ENCODE data around the gene MAGI2. TPM values are rescaled to one million over a fixed set of nuclear protein-coding genes. Genes with fewer than 3 reads are reported as not detected.
A peak's percentile ranks its signal among the peaks of the same experiment; 100 is the strongest.

The MAGI2 gene
- total and polyA plus RNA-seq, 2 experiments from 2014 or later, result 16.8 to 24.7 TPM

GRCh38 chr7:79245623-79246249, 207.7 kb downstream of the MAGI2 start:
- Histone ChIP-seq H3K4me3 (no peak overlapping the region), H3K4me1 (ENCODE audit: low read depth) (no peaks in the 10 kb centered on the region), H3K9me3 (ENCODE audit: low read depth) (no peaks in the 10 kb centered on the region), H3K27me3 (no peaks in the 10 kb centered on the region), H3K27ac (no peak overlapping the region), H3K36me3 (no peaks in the 10 kb centered on the region)
- DNase-seq (ENCODE audit: low read depth in 1 of 2, low spot score in 1 of 2), result peak in 1 of 2 donors; percentile 6
- TF ChIP-seq CTCF (IDR thresholded peaks at IDR 0.05; ENCODE audit: low read depth, low read length), result no peak

DNA sequence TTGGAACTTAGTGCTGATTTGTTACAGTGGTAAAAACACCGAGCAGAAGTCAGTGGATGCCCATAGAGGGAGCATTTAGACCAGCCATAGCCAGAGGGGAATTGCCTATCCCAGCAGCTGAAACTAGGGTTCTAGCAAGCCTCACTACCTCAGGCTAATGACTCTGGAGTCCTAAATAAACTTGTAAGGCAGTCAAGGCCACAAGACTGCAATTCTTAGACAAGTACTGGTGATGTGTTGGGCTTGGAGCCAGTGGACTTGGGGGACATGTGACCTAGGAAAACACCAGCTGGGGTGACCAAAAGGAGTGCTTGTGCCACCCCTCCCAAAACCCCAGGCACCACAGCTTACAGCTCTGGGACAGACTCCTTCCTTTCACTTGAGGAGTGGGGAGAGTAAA, 209.0 kb downstream of the MAGI2 start:
- no peaks in the 10 kb centered on the region for H3K4me1 ChIP-seq (ENCODE audit: low read depth)
- no peak for DNase-seq (ENCODE audit: low read depth in 1 of 2, low spot score in 1 of 2)
- no peak overlapping the region for H3K27ac ChIP-seq
- no peak overlapping the region for H3K4me3 ChIP-seq
- H3K9me3 ChIP-seq (ENCODE audit: low read depth), result no peaks in the 10 kb centered on the region
- no peak for TF ChIP-seq CTCF (IDR thresholded peaks at IDR 0.05; ENCODE audit: low read depth, low read length)
- no peaks in the 10 kb centered on the region for H3K36me3 ChIP-seq
- H3K27me3 ChIP-seq, result no peaks in the 10 kb centered on the region

DNA sequence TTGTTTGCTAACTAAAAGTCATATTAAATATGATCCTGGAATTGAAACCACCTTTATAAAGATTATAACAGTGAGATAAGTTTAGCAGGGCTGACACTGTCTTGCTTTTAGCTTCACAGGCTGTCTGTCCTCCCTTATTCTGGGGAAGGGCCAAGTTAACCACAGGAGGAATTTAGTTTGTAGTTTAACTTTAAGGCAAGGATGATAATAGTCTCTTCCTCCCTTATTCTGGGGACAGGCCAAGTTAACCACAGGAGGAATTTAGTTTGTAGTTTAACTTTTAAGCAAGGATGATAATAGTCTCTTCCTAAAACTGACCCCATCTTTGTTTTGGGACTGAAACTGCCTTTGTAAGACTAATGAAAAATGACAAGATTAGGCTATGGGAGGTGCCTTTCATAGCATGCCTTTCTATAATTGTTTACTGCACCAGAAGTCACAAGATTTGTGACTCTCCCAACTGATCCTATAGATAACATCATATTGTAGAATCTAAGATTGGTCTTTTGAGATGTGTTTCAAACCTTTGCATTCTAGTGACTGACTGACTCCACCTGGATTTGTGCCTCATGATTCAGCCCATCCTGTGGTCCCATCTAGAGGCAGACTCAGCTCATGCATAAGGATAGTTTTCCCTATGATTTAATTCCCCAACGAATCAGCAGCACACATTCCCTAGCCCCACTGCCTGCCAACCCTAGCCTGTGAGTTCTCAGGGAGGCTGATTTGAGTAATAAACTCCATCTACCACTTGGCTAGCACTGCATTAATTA, 212.0 kb downstream of the MAGI2 start:
- no peaks in the 10 kb centered on the region for H3K27me3 ChIP-seq
- no peak for TF ChIP-seq CTCF (IDR thresholded peaks at IDR 0.05; ENCODE audit: low read depth, low read length)
- no peak overlapping the region for H3K4me3 ChIP-seq
- no peaks in the 10 kb centered on the region for H3K4me1 ChIP-seq (ENCODE audit: low read depth)
- H3K36me3 ChIP-seq, result no peaks in the 10 kb centered on the region
- no peaks in the 10 kb centered on the region for H3K9me3 ChIP-seq (ENCODE audit: low read depth)
- DNase-seq (ENCODE audit: low read depth in 1 of 2, low spot score in 1 of 2), result peak in 1 of 2 donors; percentile 83
- H3K27ac ChIP-seq, result no peak overlapping the region

DNA sequence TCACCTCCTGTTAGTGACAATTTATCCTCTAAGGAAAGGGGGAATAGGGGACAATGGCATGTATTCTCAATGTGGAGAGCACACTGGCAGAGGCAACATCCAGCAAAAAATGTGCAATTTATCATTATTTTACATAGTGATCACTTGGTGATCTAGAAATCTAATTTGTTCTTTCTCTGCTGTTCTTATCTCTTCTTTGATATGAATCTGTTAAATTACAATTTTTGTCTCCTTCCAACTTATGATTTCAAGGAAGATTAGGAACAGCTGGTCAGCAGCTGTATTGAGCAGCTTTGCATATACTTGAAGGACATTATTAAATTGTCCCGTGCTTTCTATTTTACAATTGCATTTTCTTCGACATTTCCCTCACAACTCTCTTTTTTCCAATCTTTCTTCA, 213.1 kb downstream of the MAGI2 start:
- Histone ChIP-seq H3K36me3 (no peaks in the 10 kb centered on the region), H3K27ac (no peak overlapping the region), H3K9me3 (ENCODE audit: low read depth) (no peaks in the 10 kb centered on the region), H3K4me1 (ENCODE audit: low read depth) (no peaks in the 10 kb centered on the region), H3K4me3 (no peak overlapping the region), H3K27me3 (no peaks in the 10 kb centered on the region)
- no peak for TF ChIP-seq CTCF (IDR thresholded peaks at IDR 0.05; ENCODE audit: low read depth, low read length)
- no peak for DNase-seq (ENCODE audit: low read depth in 1 of 2, low spot score in 1 of 2)

GRCh38 chr7:79236352-79237028, 217.0 kb downstream of the MAGI2 start:
- Histone ChIP-seq H3K9me3 (ENCODE audit: low read depth) (no peaks in the 10 kb centered on the region), H3K27ac (no peak overlapping the region), H3K4me1 (ENCODE audit: low read depth) (no peaks in the 10 kb centered on the region), H3K36me3 (no peaks in the 10 kb centered on the region), H3K4me3 (no peak overlapping the region), H3K27me3 (no peaks in the 10 kb centered on the region)
- DNase-seq (ENCODE audit: low read depth in 1 of 2, low spot score in 1 of 2), result no peak
- no peak for TF ChIP-seq CTCF (IDR thresholded peaks at IDR 0.05; ENCODE audit: low read depth, low read length)

All from cardiac muscle cell (in vitro differentiated cells and primary cell).